Stimulated activated naive CD4-positive, alpha-beta T cell (primary cell): ENCODE data around the gene DLG5.

ENCODE experiments used
- DNase-seq, 6 experiments: peaks; one replicate each; lab custom pipeline; 2025; lab: John Stamatoyannopoulos, UW

DLG5 gene

GRCh38 chr10:77843264-77843663 lies 83.3 kb downstream of the DLG5 start:
- DNase-seq, result no peak

- DNase-seq, result no peak
These were observed 83.8 kb downstream of the DLG5 start for GRCh38 chr10:77842652-77843212.

- DNase-seq, result no peak
These were observed 84.7 kb downstream of the DLG5 start for GRCh38 chr10:77841711-77842375.

GRCh38 chr10:77840636-77841035 lies 85.9 kb downstream of the DLG5 start:
- DNase-seq, result no peak

GRCh38 chr10:77837925-77838595 lies 88.5 kb downstream of the DLG5 start:
- no peak for DNase-seq

- DNase-seq, result peak in 5 of 6 experiments; percentile 13 to 49 (median 30)
These were observed 89.2 kb downstream of the DLG5 start for GRCh38 chr10:77837248-77837924.

- peak; percentile 30 to 80 (median 56) for DNase-seq
These were observed 90.2 kb downstream of the DLG5 start for GRCh38 chr10:77836299-77836820.

- DNase-seq, result no peak
These were observed 90.9 kb downstream of the DLG5 start for GRCh38 chr10:77835669-77836086.

GRCh38 chr10:77834943-77835668 lies 91.4 kb downstream of the DLG5 start:
- DNase-seq, result no peak

- no peak for DNase-seq
These were observed 92.0 kb downstream of the DLG5 start for GRCh38 chr10:77834540-77834939.

GRCh38 chr10:77833792-77834191 lies 92.8 kb downstream of the DLG5 start:
- DNase-seq, result no peak

- no peak for DNase-seq
These were observed 93.3 kb downstream of the DLG5 start for GRCh38 chr10:77833225-77833624.

- no peak for DNase-seq
These were observed 94.3 kb downstream of the DLG5 start for GRCh38 chr10:77832238-77832637.

- no peak for DNase-seq
These were observed 97.2 kb downstream of the DLG5 start for GRCh38 chr10:77829356-77829755.

- DNase-seq, result no peak
These were observed 98.2 kb downstream of the DLG5 start for GRCh38 chr10:77828377-77828776.

- DNase-seq, result no peak
These were observed 99.2 kb downstream of the DLG5 start for GRCh38 chr10:77827366-77827765.

GRCh38 chr10:77825965-77826364 lies 100.6 kb downstream of the DLG5 start:
- DNase-seq, result no peak

- DNase-seq, result no peak
These were observed 101.6 kb downstream of the DLG5 start for GRCh38 chr10:77824908-77825307.

GRCh38 chr10:77823811-77824542 lies 102.6 kb downstream of the DLG5 start:
- DNase-seq, result no peak

- DNase-seq, result no peak
These were observed 105.0 kb downstream of the DLG5 start for GRCh38 chr10:77821551-77821950.

- DNase-seq, result no peak
These were observed 105.5 kb downstream of the DLG5 start for GRCh38 chr10:77821036-77821435.
